Calu3 (cell line): ENCODE data around the gene ITGAV. TPM values are rescaled to one million over a fixed set of nuclear protein-coding genes. Genes with fewer than 3 reads are reported as not detected.
A peak's percentile ranks its signal among the peaks of the same experiment; 100 is the strongest.

ENCODE experiments used
- BruUV-seq: library from RNA; stranded (reverse); fragments of 400-500 nt; replicated peaks from 2 replicates; lab custom pipeline; 2021; lab: Mats Ljungman, UMichigan
- CTCF ChIA-PET: fragments of 300-600 bp; sonication (Branson Sonifier 250); formaldehyde crosslinking; loops from one replicate; lab custom pipeline; 2022; ENCODE audit warnings: antibody characterized with exemption; lab: Charles Lee
- DNase-seq: peaks from one replicate; pipeline ENCODE4 v3.0.0; 2022
- H3K27ac Mint-ChIP-seq: one replicate; pipeline ENCODE4 v1.8.0; 2022; ENCODE audit warnings: mixed read lengths; ENCODE audit not compliant: unreplicated experiment
- H3K27me3 Mint-ChIP-seq: one replicate; pipeline ENCODE4 v1.8.0; 2022; ENCODE audit warnings: mixed read lengths; ENCODE audit not compliant: unreplicated experiment
- H3K36me3 Mint-ChIP-seq: one replicate; pipeline ENCODE4 v1.8.0; 2022; ENCODE audit warnings: mild to moderate bottlenecking, moderate library complexity, mixed read lengths; ENCODE audit not compliant: insufficient read depth, unreplicated experiment
- H3K4me1 Mint-ChIP-seq: one replicate; pipeline ENCODE4 v1.8.0; 2022; ENCODE audit warnings: mild to moderate bottlenecking, low read depth, mixed read lengths; ENCODE audit not compliant: unreplicated experiment
- H3K4me3 Mint-ChIP-seq: one replicate; pipeline ENCODE4 v1.8.0; 2022; ENCODE audit warnings: mild to moderate bottlenecking, low read depth, moderate library complexity, mixed read lengths; ENCODE audit not compliant: unreplicated experiment
- H3K9me3 Mint-ChIP-seq: one replicate; pipeline ENCODE4 v1.8.0; 2022; ENCODE audit warnings: low read depth, mixed read lengths; ENCODE audit not compliant: unreplicated experiment
- intact Hi-C: fragments of 100-400 bp; cut with micrococcal nuclease; formaldehyde crosslinking; loops from one replicate; pipeline ENCODE4 v1.10.0; 2022; ENCODE audit not compliant: unreplicated experiment
- total RNA-seq: library from RNA; stranded (reverse); gene quantifications from 2 replicates; pipeline ENCODE4 v1.2.3, GENCODE V29; 2022
- TF ChIP-seq, protein P1 (sequence below): fragments of 200-600 bp; IDR thresholded peaks from one replicate; pipeline ENCODE4 v1.8.0; 2022; ENCODE audit warnings: antibody characterized with exemption; ENCODE audit not compliant: unreplicated experiment

Gene ITGAV
- total RNA-seq, 1 experiment from 2014 or later, result 146 TPM

DNA sequence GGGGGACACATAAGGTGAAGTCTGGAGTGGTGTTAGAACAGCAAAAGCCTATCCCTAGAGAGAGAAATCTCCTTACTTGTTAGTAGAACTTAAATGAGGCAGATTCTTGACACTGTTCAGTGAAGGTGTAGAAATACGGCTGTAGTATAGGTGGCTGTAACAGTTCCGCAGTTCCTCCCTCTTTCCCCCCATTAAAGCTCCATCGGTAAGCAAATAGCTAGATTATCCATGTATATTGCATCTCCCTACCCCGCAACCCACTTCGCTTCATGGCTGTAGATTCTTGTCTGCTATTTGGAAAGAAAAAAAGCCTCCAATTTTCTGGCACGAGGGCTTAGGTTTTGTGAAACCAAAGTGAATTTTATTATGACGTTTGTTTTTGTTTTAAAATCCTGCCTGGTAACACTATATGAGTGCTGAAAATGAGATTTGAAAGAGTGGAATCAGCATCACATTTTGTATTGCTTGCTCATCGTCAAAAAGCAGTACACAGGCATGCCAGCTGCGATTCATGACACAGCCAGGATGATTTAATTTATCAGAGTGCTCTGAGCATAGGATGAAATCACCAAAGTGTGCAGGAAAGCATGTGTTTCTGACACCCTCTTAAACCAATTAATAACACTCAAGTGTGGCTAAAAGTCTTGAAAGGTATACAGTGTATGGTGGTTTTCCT, 105.4 kb downstream of the ITGAV start:
- DNase-seq, result no peak
- CTCF ChIA-PET, result no interaction called here
- Mint-ChIP-seq H3K27me3 (no peaks in the 10 kb centered on the region), H3K27ac (peak overlapping the region; percentile 49), H3K36me3 (peaks cover 14% of the 10 kb centered on the region), H3K9me3 (no peaks in the 10 kb centered on the region), H3K4me1 (peaks cover 36% of the 10 kb centered on the region), H3K4me3 (peak overlapping the region; percentile 82)
- intact Hi-C loops, result loop anchor here (5.0 kb wide), 2 partner anchors 77 to 147 kb away; no protein-coding TSS in a partner anchor
- BruUV-seq, result TSS peak; percentile 40
- TF ChIP-seq, protein P1, sequence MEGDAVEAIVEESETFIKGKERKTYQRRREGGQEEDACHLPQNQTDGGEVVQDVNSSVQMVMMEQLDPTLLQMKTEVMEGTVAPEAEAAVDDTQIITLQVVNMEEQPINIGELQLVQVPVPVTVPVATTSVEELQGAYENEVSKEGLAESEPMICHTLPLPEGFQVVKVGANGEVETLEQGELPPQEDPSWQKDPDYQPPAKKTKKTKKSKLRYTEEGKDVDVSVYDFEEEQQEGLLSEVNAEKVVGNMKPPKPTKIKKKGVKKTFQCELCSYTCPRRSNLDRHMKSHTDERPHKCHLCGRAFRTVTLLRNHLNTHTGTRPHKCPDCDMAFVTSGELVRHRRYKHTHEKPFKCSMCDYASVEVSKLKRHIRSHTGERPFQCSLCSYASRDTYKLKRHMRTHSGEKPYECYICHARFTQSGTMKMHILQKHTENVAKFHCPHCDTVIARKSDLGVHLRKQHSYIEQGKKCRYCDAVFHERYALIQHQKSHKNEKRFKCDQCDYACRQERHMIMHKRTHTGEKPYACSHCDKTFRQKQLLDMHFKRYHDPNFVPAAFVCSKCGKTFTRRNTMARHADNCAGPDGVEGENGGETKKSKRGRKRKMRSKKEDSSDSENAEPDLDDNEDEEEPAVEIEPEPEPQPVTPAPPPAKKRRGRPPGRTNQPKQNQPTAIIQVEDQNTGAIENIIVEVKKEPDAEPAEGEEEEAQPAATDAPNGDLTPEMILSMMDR, result no peak

DNA sequence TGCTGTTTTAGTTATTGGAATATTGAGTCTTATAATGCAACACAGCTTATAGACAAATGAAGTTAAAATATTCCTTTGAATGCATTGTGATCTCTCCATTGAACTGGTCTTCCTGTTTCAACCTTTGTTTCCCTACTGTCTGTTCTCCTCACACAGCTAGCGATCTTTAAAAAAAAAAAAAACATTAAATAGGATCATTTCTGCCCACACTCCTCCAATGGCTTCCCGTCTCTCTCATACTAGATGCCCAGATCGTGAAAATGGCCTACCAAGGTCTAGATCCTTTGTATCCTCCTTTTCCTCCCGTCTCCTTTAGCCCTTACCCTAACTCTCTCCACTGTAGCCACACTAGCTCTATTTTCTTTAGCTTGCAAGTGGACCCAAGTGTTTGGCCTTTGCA, 106.4 kb downstream of the ITGAV start:
- TF ChIP-seq, protein P1, result no peak
- H3K9me3 Mint-ChIP-seq, result no peaks in the 10 kb centered on the region
- BruUV-seq, result no TSS peak
- H3K27ac Mint-ChIP-seq, result no peak overlapping the region
- H3K4me1 Mint-ChIP-seq, result peaks cover 36% of the 10 kb centered on the region
- no peak for DNase-seq
- no peak overlapping the region for H3K4me3 Mint-ChIP-seq
- CTCF ChIA-PET, result no interaction called here
- intact Hi-C loops, result loop anchor here (5.0 kb wide), 2 partner anchors 76 to 146 kb away; no protein-coding TSS in a partner anchor
- H3K36me3 Mint-ChIP-seq, result peaks cover 14% of the 10 kb centered on the region
- H3K27me3 Mint-ChIP-seq, result no peaks in the 10 kb centered on the region

DNA sequence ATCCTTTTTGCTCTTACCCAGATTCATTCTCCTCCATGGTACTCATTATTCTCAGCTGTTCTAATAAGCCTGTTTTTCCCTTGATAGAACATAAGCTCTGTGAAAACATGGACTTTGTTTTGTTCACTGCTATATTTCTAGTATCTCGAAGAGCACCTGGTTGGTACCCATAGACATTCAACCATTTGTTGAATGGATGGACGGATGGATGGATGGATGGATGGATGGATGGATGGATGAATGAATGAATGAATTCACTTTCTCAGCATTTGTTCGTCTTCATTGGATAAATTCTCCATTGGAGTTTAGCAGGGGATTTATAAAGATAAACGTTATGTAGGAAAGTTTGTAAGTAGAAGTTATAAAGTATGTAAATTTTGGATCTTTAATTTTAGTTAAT, 106.9 kb downstream of the ITGAV start:
- H3K4me3 Mint-ChIP-seq, result no peak overlapping the region
- CTCF ChIA-PET, result no interaction called here
- no peak overlapping the region for H3K27ac Mint-ChIP-seq
- TF ChIP-seq, protein P1, result no peak
- no peak for DNase-seq
- peaks cover 14% of the 10 kb centered on the region for H3K36me3 Mint-ChIP-seq
- intact Hi-C loops, result loop anchor here (5.0 kb wide), 2 partner anchors 75 to 145 kb away; no protein-coding TSS in a partner anchor
- no peaks in the 10 kb centered on the region for H3K27me3 Mint-ChIP-seq
- H3K9me3 Mint-ChIP-seq, result no peaks in the 10 kb centered on the region
- no TSS peak for BruUV-seq
- peaks cover 36% of the 10 kb centered on the region for H3K4me1 Mint-ChIP-seq

DNA sequence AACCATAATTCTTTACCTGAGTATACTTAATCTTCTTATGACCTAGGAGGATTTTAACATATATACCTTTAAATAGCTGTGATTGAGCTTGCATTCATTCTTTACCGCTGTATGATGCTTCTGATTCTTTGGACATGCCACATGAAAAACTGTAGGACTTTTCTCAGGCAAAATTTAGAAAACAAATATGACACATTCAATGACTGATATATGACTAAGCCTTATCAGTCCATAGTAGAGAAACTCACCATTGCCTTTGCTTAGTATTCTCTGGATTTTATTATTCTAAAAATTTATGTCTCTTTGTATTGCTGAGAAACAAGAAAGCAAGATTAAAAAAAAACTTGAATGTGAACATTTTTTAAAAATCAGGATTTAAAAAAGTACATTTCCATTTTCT, 107.7 kb downstream of the ITGAV start:
- Mint-ChIP-seq H3K36me3 (peaks cover 14% of the 10 kb centered on the region), H3K27ac (no peak overlapping the region), H3K9me3 (no peaks in the 10 kb centered on the region), H3K4me3 (no peak overlapping the region), H3K27me3 (no peaks in the 10 kb centered on the region), H3K4me1 (peaks cover 33% of the 10 kb centered on the region)
- intact Hi-C loops, result loop anchor here (5.0 kb wide), 2 partner anchors 75 to 145 kb away; no protein-coding TSS in a partner anchor
- DNase-seq, result no peak
- CTCF ChIA-PET, result no interaction called here
- no TSS peak for BruUV-seq
- TF ChIP-seq, protein P1, result no peak
